Parathyroid adenoma (tissue), 2 donors: ENCODE results near the gene SEMA3E.

Experiments used
- H2AFZ ChIP-seq: fragments of 300-600 bp; sonication (generic); one replicate; pipeline ENCODE4 v1.7.0; 2017; ENCODE audit warnings: antibody characterized with exemption, mild to moderate bottlenecking
- H3K27ac ChIP-seq: fragments of 300-600 bp; sonication (generic); one replicate; pipeline ENCODE4 v1.7.0; 2017
- H3K27me3 ChIP-seq: fragments of 300-600 bp; sonication (generic); one replicate; pipeline ENCODE4 v1.7.0; 2017; ENCODE audit warnings: low read length; ENCODE audit not compliant: control insufficient read depth, insufficient read depth
- H3K36me3 ChIP-seq: fragments of 300-600 bp; sonication (generic); one replicate; pipeline ENCODE4 v1.7.0; 2017; ENCODE audit warnings: low read length; ENCODE audit not compliant: control insufficient read depth, insufficient read depth
- H3K4me1 ChIP-seq: fragments of 300-600 bp; sonication (generic); one replicate; pipeline ENCODE4 v1.7.0; 2017; ENCODE audit warnings: control low read depth
- H3K4me2 ChIP-seq: fragments of 300-600 bp; sonication (generic); one replicate; pipeline ENCODE4 v1.7.0; 2017; ENCODE audit warnings: low read length
- H3K4me3 ChIP-seq: fragments of 300-600 bp; sonication (generic); one replicate; pipeline ENCODE4 v1.7.0; 2017; ENCODE audit warnings: low read depth, low read length
- H3K79me2 ChIP-seq: fragments of 300-600 bp; sonication (generic); one replicate; pipeline ENCODE4 v1.7.0; 2017; ENCODE audit warnings: control low read depth
- H3K9ac ChIP-seq: fragments of 300-600 bp; sonication (generic); one replicate; pipeline ENCODE4 v1.7.0; 2017; ENCODE audit warnings: mild to moderate bottlenecking
- H3K9me3 ChIP-seq: fragments of 300-600 bp; sonication (generic); one replicate; pipeline ENCODE4 v1.7.0; 2017; ENCODE audit warnings: low read length; ENCODE audit not compliant: control insufficient read depth
- CTCF ChIP-seq: fragments of 300-600 bp; sonication (generic); IDR thresholded peaks from one replicate; pipeline ENCODE4 v1.7.0; 2017; ENCODE audit warnings: antibody characterized with exemption, mild to moderate bottlenecking
- donor health status: primary hyperparathyroidism.

The SEMA3E gene

GRCh38 chr7:83413831-83414230 lies 235.1 kb downstream of the SEMA3E start:
- H3K9ac ChIP-seq: no peak overlapping the region
- no peak for TF ChIP-seq CTCF
- no peaks in the 10 kb centered on the region for H3K4me1 ChIP-seq
- H3K79me2 ChIP-seq: no peaks in the 10 kb centered on the region
- no peak overlapping the region for H3K4me2 ChIP-seq
- no peak overlapping the region for H2AFZ ChIP-seq
- H3K27me3 ChIP-seq: no peaks in the 10 kb centered on the region
- H3K36me3 ChIP-seq: no peaks in the 10 kb centered on the region
- H3K9me3 ChIP-seq: no peaks in the 10 kb centered on the region
- no peak overlapping the region for H3K4me3 ChIP-seq
- no peak overlapping the region for H3K27ac ChIP-seq

GRCh38 chr7:83413424-83413823 lies 235.5 kb downstream of the SEMA3E start:
- Histone ChIP-seq H3K36me3 (no peaks in the 10 kb centered on the region), H3K4me2 (no peak overlapping the region), H3K27me3 (no peaks in the 10 kb centered on the region), H3K4me1 (no peaks in the 10 kb centered on the region), H3K9ac (no peak overlapping the region), H3K27ac (no peak overlapping the region), H2AFZ (no peak overlapping the region), H3K4me3 (no peak overlapping the region), H3K9me3 (no peaks in the 10 kb centered on the region), H3K79me2 (no peaks in the 10 kb centered on the region)
- TF ChIP-seq CTCF: no peak

- no peaks in the 10 kb centered on the region for H3K9me3 ChIP-seq
- H3K4me2 ChIP-seq: no peak overlapping the region
- no peak overlapping the region for H3K4me3 ChIP-seq
- H3K4me1 ChIP-seq: no peaks in the 10 kb centered on the region
- H2AFZ ChIP-seq: no peak overlapping the region
- H3K79me2 ChIP-seq: no peaks in the 10 kb centered on the region
- peak; percentile 33 for TF ChIP-seq CTCF
- H3K9ac ChIP-seq: no peak overlapping the region
- H3K36me3 ChIP-seq: no peaks in the 10 kb centered on the region
- no peak overlapping the region for H3K27ac ChIP-seq
- H3K27me3 ChIP-seq: no peaks in the 10 kb centered on the region
Measured at GRCh38 chr7:83410989-83411591, 237.8 kb downstream of the SEMA3E start.

GRCh38 chr7:83394776-83395175 lies 254.2 kb downstream of the SEMA3E start:
- no peaks in the 10 kb centered on the region for H3K4me1 ChIP-seq
- no peaks in the 10 kb centered on the region for H3K27me3 ChIP-seq
- no peaks in the 10 kb centered on the region for H3K9me3 ChIP-seq
- TF ChIP-seq CTCF: no peak
- no peaks in the 10 kb centered on the region for H3K36me3 ChIP-seq
- no peak overlapping the region for H2AFZ ChIP-seq
- H3K27ac ChIP-seq: no peak overlapping the region
- no peak overlapping the region for H3K4me2 ChIP-seq
- H3K9ac ChIP-seq: no peak overlapping the region
- no peak overlapping the region for H3K4me3 ChIP-seq
- H3K79me2 ChIP-seq: no peaks in the 10 kb centered on the region

- TF ChIP-seq CTCF: no peak
- no peaks in the 10 kb centered on the region for H3K36me3 ChIP-seq
- H3K4me3 ChIP-seq: no peak overlapping the region
- no peaks in the 10 kb centered on the region for H3K27me3 ChIP-seq
- no peak overlapping the region for H3K27ac ChIP-seq
- H2AFZ ChIP-seq: no peak overlapping the region
- H3K9me3 ChIP-seq: no peaks in the 10 kb centered on the region
- no peak overlapping the region for H3K9ac ChIP-seq
- no peak overlapping the region for H3K4me2 ChIP-seq
- no peaks in the 10 kb centered on the region for H3K79me2 ChIP-seq
- H3K4me1 ChIP-seq: no peaks in the 10 kb centered on the region
Measured at GRCh38 chr7:83388436-83388835, 260.5 kb downstream of the SEMA3E start.
